ENCODE results near the gene NFKBIL1. TPM values are rescaled to one million over a fixed set of nuclear protein-coding genes. Genes with fewer than 3 reads are reported as not detected.

Gene NFKBIL1
- total RNA-seq, 1 experiment from 2014 or later: 19.5 TPM

DNA sequence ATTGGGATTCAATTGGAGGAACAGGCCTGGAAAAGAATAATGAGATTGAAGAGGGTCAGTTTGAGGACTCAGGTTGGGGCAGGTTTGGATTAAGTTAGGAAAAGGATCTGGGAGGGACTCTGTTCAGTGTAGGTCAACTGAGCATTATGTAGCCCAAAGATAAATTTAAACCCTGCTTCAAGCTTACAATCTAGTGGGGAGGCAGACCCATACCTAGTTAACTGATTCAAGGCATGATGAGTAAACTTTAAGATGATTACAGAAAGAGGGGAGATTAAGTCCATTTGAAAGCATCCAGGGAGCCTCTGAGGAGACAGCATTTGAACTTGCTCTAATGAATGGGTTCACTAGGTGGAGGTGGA is 13.3 kb downstream of the NFKBIL1 start:
- TF ChIP-seq RORB (CRISPR knock-in tag; IDR thresholded peaks at IDR 0.05) (no peak), FOXK1 (CRISPR knock-in tag; IDR thresholded peaks at IDR 0.05) (no peak), ELF4 (CRISPR knock-in tag; IDR thresholded peaks at IDR 0.05; ENCODE audit: low read depth) (no peak), ZNF317 (CRISPR knock-in tag; IDR thresholded peaks at IDR 0.05; ENCODE audit: borderline replicate concordance, low read depth) (no peak), ZNF138 (CRISPR knock-in tag; conservative IDR thresholded peaks at IDR 0.05) (no peak), GTF2I (CRISPR knock-in tag; conservative IDR thresholded peaks at IDR 0.05) (no peak), SP1 (CRISPR knock-in tag; conservative IDR thresholded peaks at IDR 0.05) (no peak), FOXP1 (CRISPR knock-in tag; IDR thresholded peaks at IDR 0.05; ENCODE audit: borderline replicate concordance) (no peak), ETV6 (CRISPR knock-in tag; IDR thresholded peaks at IDR 0.05) (no peak), ZBTB21 (CRISPR knock-in tag; IDR thresholded peaks at IDR 0.05; ENCODE audit: borderline replicate concordance) (no peak), GRHL2 (CRISPR knock-in tag; IDR thresholded peaks at IDR 0.05; ENCODE audit: insufficient replicate concordance, severe bottlenecking) (no peak), KAT7 (CRISPR knock-in tag; IDR thresholded peaks at IDR 0.05; ENCODE audit: borderline replicate concordance) (no peak), TCF7 (CRISPR knock-in tag; IDR thresholded peaks at IDR 0.05; ENCODE audit: low read depth) (no peak)
- TF ChIP-seq, protein P1, sequence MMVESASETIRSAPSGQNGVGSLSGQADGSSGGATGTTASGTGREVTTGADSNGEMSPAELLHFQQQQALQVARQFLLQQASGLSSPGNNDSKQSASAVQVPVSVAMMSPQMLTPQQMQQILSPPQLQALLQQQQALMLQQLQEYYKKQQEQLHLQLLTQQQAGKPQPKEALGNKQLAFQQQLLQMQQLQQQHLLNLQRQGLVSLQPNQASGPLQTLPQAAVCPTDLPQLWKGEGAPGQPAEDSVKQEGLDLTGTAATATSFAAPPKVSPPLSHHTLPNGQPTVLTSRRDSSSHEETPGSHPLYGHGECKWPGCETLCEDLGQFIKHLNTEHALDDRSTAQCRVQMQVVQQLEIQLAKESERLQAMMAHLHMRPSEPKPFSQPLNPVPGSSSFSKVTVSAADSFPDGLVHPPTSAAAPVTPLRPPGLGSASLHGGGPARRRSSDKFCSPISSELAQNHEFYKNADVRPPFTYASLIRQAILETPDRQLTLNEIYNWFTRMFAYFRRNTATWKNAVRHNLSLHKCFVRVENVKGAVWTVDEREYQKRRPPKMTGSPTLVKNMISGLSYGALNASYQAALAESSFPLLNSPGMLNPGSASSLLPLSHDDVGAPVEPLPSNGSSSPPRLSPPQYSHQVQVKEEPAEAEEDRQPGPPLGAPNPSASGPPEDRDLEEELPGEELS (CRISPR knock-in tag; IDR thresholded peaks at IDR 0.05): no peak
- TF ChIP-seq, protein P2, sequence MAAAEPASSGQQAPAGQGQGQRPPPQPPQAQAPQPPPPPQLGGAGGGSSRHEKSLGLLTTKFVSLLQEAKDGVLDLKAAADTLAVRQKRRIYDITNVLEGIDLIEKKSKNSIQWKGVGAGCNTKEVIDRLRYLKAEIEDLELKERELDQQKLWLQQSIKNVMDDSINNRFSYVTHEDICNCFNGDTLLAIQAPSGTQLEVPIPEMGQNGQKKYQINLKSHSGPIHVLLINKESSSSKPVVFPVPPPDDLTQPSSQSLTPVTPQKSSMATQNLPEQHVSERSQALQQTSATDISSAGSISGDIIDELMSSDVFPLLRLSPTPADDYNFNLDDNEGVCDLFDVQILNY (CRISPR knock-in tag; IDR thresholded peaks at IDR 0.05): no peak
- TF ChIP-seq, protein P3, sequence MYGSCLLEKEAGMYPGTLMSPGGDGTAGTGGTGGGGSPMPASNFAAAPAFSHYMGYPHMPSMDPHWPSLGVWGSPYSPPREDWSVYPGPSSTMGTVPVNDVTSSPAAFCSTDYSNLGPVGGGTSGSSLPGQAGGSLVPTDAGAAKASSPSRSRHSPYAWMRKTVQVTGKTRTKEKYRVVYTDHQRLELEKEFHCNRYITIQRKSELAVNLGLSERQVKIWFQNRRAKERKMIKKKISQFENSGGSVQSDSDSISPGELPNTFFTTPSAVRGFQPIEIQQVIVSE (CRISPR knock-in tag; IDR thresholded peaks at IDR 0.05; ENCODE audit: borderline replicate concordance): no peak
- TF ChIP-seq, protein P4, sequence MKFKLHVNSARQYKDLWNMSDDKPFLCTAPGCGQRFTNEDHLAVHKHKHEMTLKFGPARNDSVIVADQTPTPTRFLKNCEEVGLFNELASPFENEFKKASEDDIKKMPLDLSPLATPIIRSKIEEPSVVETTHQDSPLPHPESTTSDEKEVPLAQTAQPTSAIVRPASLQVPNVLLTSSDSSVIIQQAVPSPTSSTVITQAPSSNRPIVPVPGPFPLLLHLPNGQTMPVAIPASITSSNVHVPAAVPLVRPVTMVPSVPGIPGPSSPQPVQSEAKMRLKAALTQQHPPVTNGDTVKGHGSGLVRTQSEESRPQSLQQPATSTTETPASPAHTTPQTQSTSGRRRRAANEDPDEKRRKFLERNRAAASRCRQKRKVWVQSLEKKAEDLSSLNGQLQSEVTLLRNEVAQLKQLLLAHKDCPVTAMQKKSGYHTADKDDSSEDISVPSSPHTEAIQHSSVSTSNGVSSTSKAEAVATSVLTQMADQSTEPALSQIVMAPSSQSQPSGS (CRISPR knock-in tag; IDR thresholded peaks at IDR 0.05; ENCODE audit: borderline replicate concordance, low read depth): no peak
- TF ChIP-seq, protein P5, sequence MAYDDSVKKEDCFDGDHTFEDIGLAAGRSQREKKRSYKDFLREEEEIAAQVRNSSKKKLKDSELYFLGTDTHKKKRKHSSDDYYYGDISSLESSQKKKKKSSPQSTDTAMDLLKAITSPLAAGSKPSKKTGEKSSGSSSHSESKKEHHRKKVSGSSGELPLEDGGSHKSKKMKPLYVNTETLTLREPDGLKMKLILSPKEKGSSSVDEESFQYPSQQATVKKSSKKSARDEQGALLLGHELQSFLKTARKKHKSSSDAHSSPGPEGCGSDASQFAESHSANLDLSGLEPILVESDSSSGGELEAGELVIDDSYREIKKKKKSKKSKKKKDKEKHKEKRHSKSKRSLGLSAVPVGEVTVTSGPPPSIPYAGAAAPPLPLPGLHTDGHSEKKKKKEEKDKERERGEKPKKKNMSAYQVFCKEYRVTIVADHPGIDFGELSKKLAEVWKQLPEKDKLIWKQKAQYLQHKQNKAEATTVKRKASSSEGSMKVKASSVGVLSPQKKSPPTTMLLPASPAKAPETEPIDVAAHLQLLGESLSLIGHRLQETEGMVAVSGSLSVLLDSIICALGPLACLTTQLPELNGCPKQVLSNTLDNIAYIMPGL (CRISPR knock-in tag; IDR thresholded peaks at IDR 0.05): no peak
- TF ChIP-seq, protein P6, sequence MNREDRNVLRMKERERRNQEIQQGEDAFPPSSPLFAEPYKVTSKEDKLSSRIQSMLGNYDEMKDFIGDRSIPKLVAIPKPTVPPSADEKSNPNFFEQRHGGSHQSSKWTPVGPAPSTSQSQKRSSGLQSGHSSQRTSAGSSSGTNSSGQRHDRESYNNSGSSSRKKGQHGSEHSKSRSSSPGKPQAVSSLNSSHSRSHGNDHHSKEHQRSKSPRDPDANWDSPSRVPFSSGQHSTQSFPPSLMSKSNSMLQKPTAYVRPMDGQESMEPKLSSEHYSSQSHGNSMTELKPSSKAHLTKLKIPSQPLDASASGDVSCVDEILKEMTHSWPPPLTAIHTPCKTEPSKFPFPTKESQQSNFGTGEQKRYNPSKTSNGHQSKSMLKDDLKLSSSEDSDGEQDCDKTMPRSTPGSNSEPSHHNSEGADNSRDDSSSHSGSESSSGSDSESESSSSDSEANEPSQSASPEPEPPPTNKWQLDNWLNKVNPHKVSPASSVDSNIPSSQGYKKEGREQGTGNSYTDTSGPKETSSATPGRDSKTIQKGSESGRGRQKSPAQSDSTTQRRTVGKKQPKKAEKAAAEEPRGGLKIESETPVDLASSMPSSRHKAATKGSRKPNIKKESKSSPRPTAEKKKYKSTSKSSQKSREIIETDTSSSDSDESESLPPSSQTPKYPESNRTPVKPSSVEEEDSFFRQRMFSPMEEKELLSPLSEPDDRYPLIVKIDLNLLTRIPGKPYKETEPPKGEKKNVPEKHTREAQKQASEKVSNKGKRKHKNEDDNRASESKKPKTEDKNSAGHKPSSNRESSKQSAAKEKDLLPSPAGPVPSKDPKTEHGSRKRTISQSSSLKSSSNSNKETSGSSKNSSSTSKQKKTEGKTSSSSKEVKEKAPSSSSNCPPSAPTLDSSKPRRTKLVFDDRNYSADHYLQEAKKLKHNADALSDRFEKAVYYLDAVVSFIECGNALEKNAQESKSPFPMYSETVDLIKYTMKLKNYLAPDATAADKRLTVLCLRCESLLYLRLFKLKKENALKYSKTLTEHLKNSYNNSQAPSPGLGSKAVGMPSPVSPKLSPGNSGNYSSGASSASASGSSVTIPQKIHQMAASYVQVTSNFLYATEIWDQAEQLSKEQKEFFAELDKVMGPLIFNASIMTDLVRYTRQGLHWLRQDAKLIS (CRISPR knock-in tag; IDR thresholded peaks at IDR 0.05; ENCODE audit: borderline replicate concordance): no peak
- no peak for ATAC-seq
- H3K36me3 Mint-ChIP-seq: peaks cover 15% of the 10 kb centered on the region
- no peaks in the 10 kb centered on the region; the same call in 1 of the 2 replicates for H3K27me3 Mint-ChIP-seq (ENCODE audit: low read depth)
- H3K27ac Mint-ChIP-seq: peak overlapping the region; percentile 32; the same call in 1 of the 2 replicates
- POLR2A ChIA-PET: no interaction called here
- CTCF ChIA-PET: interaction anchor here (0.9 kb wide), 1 partner anchor 10 kb away, joined by 3 read pairs; no protein-coding TSS in a partner anchor
- H3K4me3 Mint-ChIP-seq: no peak overlapping the region
- H3K4me1 Mint-ChIP-seq: peaks cover 9% of the 10 kb centered on the region
- no peaks in the 10 kb centered on the region for H3K9me3 Mint-ChIP-seq
- DNase-seq (ENCODE audit: low spot score): no peak
